Liver (tissue), 9 donors: ENCODE data around the gene DTWD2. TPM values are rescaled to one million over a fixed set of nuclear protein-coding genes. Genes with fewer than 3 reads are reported as not detected.

Source experiments
- DNase-seq: peaks from one replicate; pipeline ENCODE4 v3.0.0-alpha.2; 2017; ENCODE audit warnings: low spot score
- H3K27ac ChIP-seq, 2 donors: one replicate each; pipeline ENCODE4 v1.7.0; 2013; ENCODE audit warnings: inconsistent platforms in 2 of 2, low read length in 2 of 2, control low read depth in 1 of 2, low read depth in 1 of 2, mild to moderate bottlenecking in 1 of 2
- H3K27me3 ChIP-seq, 4 donors: one replicate each; pipeline versions ENCODE4 v1.6.1 to v1.7.0; 2013; ENCODE audit warnings: low read length in 3 of 4, inconsistent platforms in 1 of 4, mild to moderate bottlenecking in 1 of 4, moderate library complexity in 1 of 4; ENCODE audit not compliant: control insufficient read depth in 4 of 4, insufficient read depth in 4 of 4
- H3K36me3 ChIP-seq, 4 donors: one replicate each; pipeline versions ENCODE4 v1.6.1 to v1.7.0; 2013; ENCODE audit warnings: low read length in 3 of 4, mild to moderate bottlenecking in 3 of 4, low read depth in 1 of 4, moderate library complexity in 1 of 4; ENCODE audit not compliant: control insufficient read depth in 4 of 4, insufficient read depth in 3 of 4
- H3K4me1 ChIP-seq, 4 donors: one replicate each; pipeline versions ENCODE4 v1.6.1 to v1.7.0; 2013; ENCODE audit warnings: low read length in 3 of 4, mild to moderate bottlenecking in 3 of 4, moderate library complexity in 1 of 4; ENCODE audit not compliant: control insufficient read depth in 4 of 4, insufficient read depth in 4 of 4
- H3K4me3 ChIP-seq, 3 donors: one replicate each; pipeline versions ENCODE4 v1.6.1 to v1.7.0; 2013; ENCODE audit warnings: low read length in 3 of 3, control low read depth in 1 of 3, low read depth in 1 of 3, mild to moderate bottlenecking in 1 of 3
- H3K9ac ChIP-seq, 2 donors: one replicate each; pipeline ENCODE4 v1.7.0; 2013; ENCODE audit warnings: low read length in 2 of 2, mild to moderate bottlenecking in 2 of 2, moderate library complexity in 2 of 2, control low read depth in 1 of 2, low read depth in 1 of 2
- H3K9me3 ChIP-seq, 4 donors: one replicate each; pipeline versions ENCODE4 v1.6.1 to v1.7.0; 2013; ENCODE audit warnings: low read length in 3 of 4; ENCODE audit not compliant: control insufficient read depth in 4 of 4
- CTCF ChIP-seq: fragments of 150-350 bp; IDR thresholded peaks from 2 replicates; pipeline ENCODE4 v1.5.1; 2017; ENCODE audit warnings: improper control_type of control experiment, low read depth, low read length; ENCODE audit not compliant: missing input control
- EGR1 ChIP-seq, 2 donors: IDR thresholded peaks; 2 replicates each; pipeline ENCODE4 v1.6.1; 2016 to 2018; ENCODE audit warnings: antibody characterized with exemption in 2 of 2, low read depth in 2 of 2
- FOXA1 ChIP-seq: IDR thresholded peaks from 2 replicates; pipeline ENCODE4 v1.6.1; 2016; ENCODE audit warnings: antibody characterized with exemption
- FOXA2 ChIP-seq: IDR thresholded peaks from 2 replicates; pipeline ENCODE4 v1.6.1; 2016; ENCODE audit warnings: antibody characterized with exemption
- GABPA ChIP-seq, 2 donors: IDR thresholded peaks in 1 of 2; conservative IDR thresholded peaks in 1 of 2; 2 replicates each; pipeline ENCODE4 v1.6.1; 2016; ENCODE audit warnings: antibody characterized with exemption in 2 of 2, mild to moderate bottlenecking in 1 of 2, moderate library complexity in 1 of 2
- HNF4A ChIP-seq, 2 donors: conservative IDR thresholded peaks; 2 replicates each; pipeline ENCODE4 v1.6.1; 2016; ENCODE audit warnings: antibody characterized with exemption in 2 of 2, mild to moderate bottlenecking in 2 of 2
- HNF4G ChIP-seq: IDR thresholded peaks from 2 replicates; pipeline ENCODE4 v1.6.1; 2016; ENCODE audit warnings: antibody characterized with exemption
- JUND ChIP-seq, 2 donors: IDR thresholded peaks; 2 replicates each; pipeline ENCODE4 v1.6.1; 2016; ENCODE audit warnings: antibody characterized with exemption in 2 of 2
- NR2F2 ChIP-seq: IDR thresholded peaks from 2 replicates; pipeline ENCODE4 v1.6.1; 2016; ENCODE audit warnings: antibody characterized with exemption
- RAD21 ChIP-seq, 2 donors: IDR thresholded peaks; 2 replicates each; pipeline ENCODE4 v1.6.1; 2016; ENCODE audit warnings: antibody characterized with exemption in 2 of 2, mild to moderate bottlenecking in 2 of 2
- RXRA ChIP-seq, 2 donors: IDR thresholded peaks; 2 replicates each; pipeline ENCODE4 v1.6.1; 2017 to 2018; ENCODE audit warnings: antibody characterized with exemption in 2 of 2, mild to moderate bottlenecking in 1 of 2
- SP1 ChIP-seq: IDR thresholded peaks from 2 replicates; pipeline ENCODE4 v1.6.1; 2018; ENCODE audit warnings: antibody characterized with exemption, mild to moderate bottlenecking
- TAF1 ChIP-seq: conservative IDR thresholded peaks from 2 replicates; pipeline ENCODE4 v1.6.1; 2016; ENCODE audit warnings: antibody characterized with exemption, mild to moderate bottlenecking
- YY1 ChIP-seq: IDR thresholded peaks from 2 replicates; pipeline ENCODE4 v1.6.1; 2016; ENCODE audit warnings: antibody characterized with exemption, mild to moderate bottlenecking
- ZBTB33 ChIP-seq: IDR thresholded peaks from 2 replicates; pipeline ENCODE4 v1.6.1; 2016; ENCODE audit warnings: antibody characterized with exemption
- WGBS: extraction: QIAGEN DNeasy Blood & Tissue Kit; methylation state at CpG from one replicate; pipeline ENCODE4 v1.1.7; 2013; 5-methylcytosine and 5-hydroxymethylcytosine counted together
- polyA plus RNA-seq, 2 donors: library from polyadenylated mRNA; stranded (reverse) in 1 of 2; unstranded in 1 of 2; fragments of 200-250 nt in 1 of 2; fragments of >200 nt in 1 of 2; fragmentation: Nextera tagmentation in 1 of 2; extraction: Ambion mirVana in 1 of 2; gene quantifications; one replicate each; pipeline versions ENCODE4 v1.2.1 to v1.2.3, GENCODE V29; 2013 to 2015
- total RNA-seq, 2 donors: library from RNA; depleted of rRNA; stranded (reverse); fragments of >200 nt; gene quantifications; one replicate each; pipeline ENCODE4 v1.2.3, GENCODE V29; 2014
- TF ChIP-seq, protein P1 (sequence below): IDR thresholded peaks from 2 replicates; pipeline ENCODE4 v1.6.1; 2016; ENCODE audit warnings: antibody characterized with exemption, mild to moderate bottlenecking
- TF ChIP-seq, protein P2 (sequence below): IDR thresholded peaks from 2 replicates; pipeline ENCODE4 v1.6.1; 2016; ENCODE audit warnings: antibody characterized with exemption
- donor health status: healthy.
- donor health status: healthy.
- donor health status: healthy.
- donor health status: healthy.
- donor health status: healthy.

DTWD2 gene
- total and polyA plus RNA-seq, 4 donors: 2.3 to 10.7 (median 4.3) TPM

- no peak overlapping the region for H3K9ac ChIP-seq
- no peak overlapping the region for H3K27ac ChIP-seq
- no peak for DNase-seq
- no peaks in the 10 kb centered on the region for H3K9me3 ChIP-seq
- H3K36me3 ChIP-seq: peaks cover 0 to 2% (median 0%) of the 10 kb centered on the region in 4 donors
- no peaks in the 10 kb centered on the region for H3K4me1 ChIP-seq
- WGBS: 93% methylated on average over 8 of the region's 8 CpGs
- TF ChIP-seq, protein P1, sequence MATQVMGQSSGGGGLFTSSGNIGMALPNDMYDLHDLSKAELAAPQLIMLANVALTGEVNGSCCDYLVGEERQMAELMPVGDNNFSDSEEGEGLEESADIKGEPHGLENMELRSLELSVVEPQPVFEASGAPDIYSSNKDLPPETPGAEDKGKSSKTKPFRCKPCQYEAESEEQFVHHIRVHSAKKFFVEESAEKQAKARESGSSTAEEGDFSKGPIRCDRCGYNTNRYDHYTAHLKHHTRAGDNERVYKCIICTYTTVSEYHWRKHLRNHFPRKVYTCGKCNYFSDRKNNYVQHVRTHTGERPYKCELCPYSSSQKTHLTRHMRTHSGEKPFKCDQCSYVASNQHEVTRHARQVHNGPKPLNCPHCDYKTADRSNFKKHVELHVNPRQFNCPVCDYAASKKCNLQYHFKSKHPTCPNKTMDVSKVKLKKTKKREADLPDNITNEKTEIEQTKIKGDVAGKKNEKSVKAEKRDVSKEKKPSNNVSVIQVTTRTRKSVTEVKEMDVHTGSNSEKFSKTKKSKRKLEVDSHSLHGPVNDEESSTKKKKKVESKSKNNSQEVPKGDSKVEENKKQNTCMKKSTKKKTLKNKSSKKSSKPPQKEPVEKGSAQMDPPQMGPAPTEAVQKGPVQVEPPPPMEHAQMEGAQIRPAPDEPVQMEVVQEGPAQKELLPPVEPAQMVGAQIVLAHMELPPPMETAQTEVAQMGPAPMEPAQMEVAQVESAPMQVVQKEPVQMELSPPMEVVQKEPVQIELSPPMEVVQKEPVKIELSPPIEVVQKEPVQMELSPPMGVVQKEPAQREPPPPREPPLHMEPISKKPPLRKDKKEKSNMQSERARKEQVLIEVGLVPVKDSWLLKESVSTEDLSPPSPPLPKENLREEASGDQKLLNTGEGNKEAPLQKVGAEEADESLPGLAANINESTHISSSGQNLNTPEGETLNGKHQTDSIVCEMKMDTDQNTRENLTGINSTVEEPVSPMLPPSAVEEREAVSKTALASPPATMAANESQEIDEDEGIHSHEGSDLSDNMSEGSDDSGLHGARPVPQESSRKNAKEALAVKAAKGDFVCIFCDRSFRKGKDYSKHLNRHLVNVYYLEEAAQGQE: no peak
- TF ChIP-seq NR2F2 (no peak), YY1 (no peak), FOXA2 (no peak), FOXA1 (no peak), RAD21 (IDR thresholded peaks at IDR 0.05) (no peak), HNF4G (no peak), TAF1 (no peak), ZBTB33 (no peak), HNF4A (conservative IDR thresholded peaks at IDR 0.05) (no peak), CTCF (no peak), JUND (IDR thresholded peaks at IDR 0.05) (no peak), SP1 (no peak), GABPA (IDR thresholded peaks at IDR 0.05 in 1 of 2, conservative IDR thresholded peaks at IDR 0.05 in 1 of 2) (no peak), EGR1 (IDR thresholded peaks at IDR 0.05; ENCODE audit: low read depth in 2 of 2) (no peak), RXRA (IDR thresholded peaks at IDR 0.05) (no peak)
- TF ChIP-seq, protein P2, sequence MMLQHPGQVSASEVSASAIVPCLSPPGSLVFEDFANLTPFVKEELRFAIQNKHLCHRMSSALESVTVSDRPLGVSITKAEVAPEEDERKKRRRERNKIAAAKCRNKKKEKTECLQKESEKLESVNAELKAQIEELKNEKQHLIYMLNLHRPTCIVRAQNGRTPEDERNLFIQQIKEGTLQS: no peak
- H3K27me3 ChIP-seq: no peaks in the 10 kb centered on the region
- no peak overlapping the region for H3K4me3 ChIP-seq
Observed at GRCh38 chr5:118968406-118968911, 19.9 kb downstream of the DTWD2 start.
